NK-92 (cell line): ENCODE data around the gene CRACDL.

Experiments
- DNase-seq: peaks from one replicate; lab custom pipeline; 2025; ENCODE audit not compliant: unreplicated experiment; lab: John Stamatoyannopoulos, UW

Gene CRACDL

GRCh38 chr2:98805412-98806171 is 130.4 kb downstream of the CRACDL start:
- no peak for DNase-seq

DNA sequence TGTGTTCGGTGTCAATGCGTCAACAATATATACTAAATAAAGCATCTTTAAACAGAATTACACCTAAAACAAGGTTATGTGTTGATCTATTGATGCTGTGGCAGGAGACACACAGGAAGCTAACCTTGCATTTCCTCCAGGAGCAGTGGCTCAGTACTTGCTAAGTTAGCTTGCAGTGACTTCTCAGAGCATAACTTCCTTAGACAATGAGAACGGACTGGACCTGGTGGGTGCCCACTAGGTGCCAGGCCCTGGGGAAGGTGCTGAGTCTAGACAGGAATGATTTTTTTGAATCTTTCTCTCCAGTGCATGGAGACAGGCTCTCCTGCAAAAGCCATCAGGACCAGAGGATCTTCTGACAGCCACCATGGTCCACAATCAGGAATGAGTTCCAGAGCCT is 131.3 kb downstream of the CRACDL start:
- no peak for DNase-seq

- DNase-seq = no peak
Measured at GRCh38 chr2:98804265-98804650, 131.8 kb downstream of the CRACDL start.

GRCh38 chr2:98803405-98804264 is 132.4 kb downstream of the CRACDL start:
- DNase-seq = no peak

- no peak for DNase-seq
Measured at GRCh38 chr2:98802344-98802743, 133.7 kb downstream of the CRACDL start.

GRCh38 chr2:98801921-98802321 is 134.1 kb downstream of the CRACDL start:
- no peak for DNase-seq

- no peak for DNase-seq
Measured at GRCh38 chr2:98801286-98801685, 134.7 kb downstream of the CRACDL start.

GRCh38 chr2:98800330-98801064 is 135.5 kb downstream of the CRACDL start:
- no peak for DNase-seq

GRCh38 chr2:98799375-98800329 is 136.4 kb downstream of the CRACDL start:
- DNase-seq = no peak

DNA sequence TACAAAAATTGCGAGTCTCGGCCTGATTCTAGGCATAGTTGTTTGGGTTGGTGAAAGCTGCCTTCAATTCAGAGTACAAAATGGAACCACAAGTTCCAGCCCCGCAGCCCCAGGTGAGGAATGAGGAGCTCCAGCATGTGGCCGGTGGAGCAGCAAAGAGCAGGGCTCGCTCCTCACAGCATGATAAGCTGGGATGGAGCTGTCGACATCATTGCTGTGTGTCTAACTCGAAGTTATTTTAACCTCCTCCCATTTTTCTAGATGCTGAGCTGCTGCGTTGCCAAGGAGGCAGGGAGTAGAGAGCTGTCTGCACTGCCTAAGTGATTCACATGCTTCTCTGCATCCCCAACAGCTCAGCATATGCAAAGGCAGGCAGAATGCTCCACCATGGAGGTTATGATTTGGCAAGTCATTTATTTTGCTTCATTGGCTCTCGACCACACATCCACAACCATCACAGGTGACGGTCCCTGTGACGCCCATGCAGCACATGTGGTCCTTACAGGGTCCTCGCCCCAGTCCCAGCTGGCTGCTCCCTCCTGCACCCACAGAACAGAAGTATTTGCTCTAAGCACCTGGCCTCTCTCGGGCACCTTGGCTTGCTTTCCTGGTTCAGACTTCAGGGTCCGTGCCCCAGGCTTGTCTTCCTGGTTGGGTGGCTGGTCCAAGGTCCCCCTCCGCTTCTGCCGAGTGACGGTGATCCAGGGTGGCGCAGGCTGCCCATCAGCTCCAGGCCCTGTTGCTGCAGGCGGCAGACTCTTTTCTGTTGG is 139.1 kb downstream of the CRACDL start:
- no peak for DNase-seq

GRCh38 chr2:98795891-98796676 is 139.9 kb downstream of the CRACDL start:
- no peak for DNase-seq

DNA sequence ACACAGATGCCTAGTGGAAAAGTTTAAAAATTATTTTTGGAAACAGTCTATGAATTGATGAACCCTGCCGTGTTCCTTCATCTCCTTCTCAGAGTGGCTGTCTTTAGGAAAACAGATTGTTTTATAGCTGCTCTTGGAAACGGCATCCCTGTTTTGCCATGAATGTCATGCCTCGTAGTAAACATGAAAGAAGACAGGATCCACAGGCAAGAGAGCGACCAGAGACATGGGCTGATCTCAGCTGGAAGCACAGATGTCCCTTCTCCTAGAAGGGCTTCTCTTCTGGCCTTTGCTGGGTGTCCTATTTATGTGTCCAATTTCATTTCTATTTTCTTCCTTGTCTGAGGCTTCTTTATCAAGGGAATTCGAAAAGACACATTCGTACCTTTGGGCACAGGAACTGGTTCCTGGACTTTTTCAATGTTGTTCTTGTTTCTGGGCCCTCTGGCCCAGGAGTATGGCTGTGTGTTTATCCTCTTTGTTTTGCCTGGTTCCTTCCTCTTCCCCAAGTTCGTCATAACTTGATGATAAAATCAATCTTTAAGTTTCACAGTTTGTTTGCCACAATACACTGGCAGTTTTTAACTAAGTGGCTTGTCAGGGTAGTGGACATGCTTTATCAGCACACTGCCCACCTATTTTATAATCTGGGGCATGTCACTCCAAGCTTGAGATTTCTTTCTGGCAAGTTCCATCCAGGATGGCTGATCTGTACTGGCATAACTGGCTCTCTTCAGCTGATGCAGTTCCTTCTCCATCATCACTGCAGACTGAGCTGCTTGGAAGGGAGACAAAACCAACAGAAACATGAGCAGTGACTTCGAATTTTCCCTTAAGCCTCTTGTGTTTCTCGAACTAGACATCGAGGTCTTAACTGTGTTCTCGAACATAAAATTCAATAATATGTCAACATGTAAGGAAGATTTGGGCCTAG is 141.9 kb downstream of the CRACDL start:
- no peak for DNase-seq

- no peak for DNase-seq
Measured at GRCh38 chr2:98793275-98793674, 142.8 kb downstream of the CRACDL start.

DNA sequence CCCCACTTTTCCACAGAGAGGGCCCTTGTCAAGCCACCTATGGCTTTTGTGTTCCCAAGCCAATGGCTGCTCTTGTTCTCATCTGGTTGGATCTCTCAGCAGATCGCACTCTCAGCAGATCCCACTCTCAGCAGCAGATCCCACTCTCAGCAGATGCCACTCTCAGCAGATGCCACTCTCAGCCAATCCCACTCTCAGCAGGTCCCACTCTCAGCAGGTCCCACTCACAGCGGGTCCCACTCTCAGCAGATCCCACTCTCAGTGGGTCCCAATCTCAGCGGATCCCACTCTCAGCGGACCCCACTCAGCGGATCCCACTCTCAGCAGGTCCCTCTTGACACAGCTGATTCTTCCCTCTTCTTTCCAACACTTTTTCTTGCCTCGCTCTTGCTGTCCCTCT is 145.8 kb downstream of the CRACDL start:
- DNase-seq = no peak

DNA sequence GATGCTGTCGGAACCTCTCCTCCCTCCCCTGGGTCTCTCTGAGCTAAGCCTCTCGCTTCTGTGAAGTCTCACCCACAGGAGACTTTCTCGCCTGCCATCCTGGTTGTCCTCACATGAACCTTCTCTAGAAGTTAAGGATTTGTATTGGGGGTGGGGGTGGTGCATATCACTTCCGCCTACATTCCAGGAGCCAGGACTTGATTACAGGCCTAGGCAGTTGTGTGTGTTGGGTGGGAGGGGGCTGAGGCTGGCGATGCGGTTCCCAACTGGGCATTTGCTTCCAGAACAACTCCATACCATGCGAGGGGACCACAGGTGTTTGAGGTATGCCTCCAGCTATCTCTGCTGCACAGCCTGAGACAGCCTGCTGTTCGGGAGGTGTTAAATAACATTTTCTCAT is 148.3 kb downstream of the CRACDL start:
- DNase-seq = no peak

DNA sequence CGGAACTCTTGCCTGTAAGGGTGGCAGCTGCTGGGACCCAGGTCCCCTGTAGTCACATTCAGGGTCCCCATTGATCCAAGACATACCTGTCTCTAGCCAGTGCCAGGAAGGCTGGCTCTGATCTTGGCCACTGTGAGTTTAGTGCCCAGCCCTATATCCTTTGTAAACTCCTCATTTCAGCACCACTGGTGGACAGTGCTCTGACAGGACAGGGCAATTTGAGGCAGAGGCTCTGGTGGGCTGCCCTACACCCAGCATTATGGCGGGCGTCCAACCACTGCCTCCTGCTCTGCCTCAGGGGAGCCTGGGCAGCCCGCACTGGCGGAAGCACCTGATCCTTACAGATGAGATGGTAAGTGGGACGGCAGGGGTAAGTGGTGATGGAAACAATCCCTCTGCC is 149.8 kb downstream of the CRACDL start:
- DNase-seq = no peak

- no peak for DNase-seq
Measured at GRCh38 chr2:98782570-98782969, 153.5 kb downstream of the CRACDL start.

DNA sequence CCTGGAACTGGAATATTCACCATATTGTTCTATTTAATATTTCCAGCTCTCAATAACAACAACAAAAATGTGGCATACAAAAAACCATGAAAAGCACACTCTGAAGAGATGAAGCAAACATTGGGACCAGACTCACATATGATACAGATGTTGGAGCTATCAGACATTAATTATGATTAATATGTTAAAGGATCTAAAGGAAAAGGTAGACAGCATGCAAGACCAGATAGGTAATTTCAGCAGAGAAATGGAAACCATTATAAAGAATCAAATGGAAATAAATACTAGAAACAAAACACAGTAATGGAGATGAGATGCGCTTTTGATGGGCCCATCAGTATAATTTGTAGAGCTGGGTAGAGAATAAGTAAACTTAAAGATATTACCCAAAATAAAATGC is 154.2 kb downstream of the CRACDL start:
- no peak for DNase-seq
